Measurements from ENCODE around the gene CUZD1. TPM values are rescaled to one million over a fixed set of nuclear protein-coding genes. Genes with fewer than 3 reads are reported as not detected.
"Not testable (repeated sequence)": the region's sequence is repeated elsewhere in the genome, so short reads cannot be mapped to it uniquely, and the experiment has no call there.

The CUZD1 gene
- total RNA-seq: 0.51 TPM
- long read RNA-seq: 0 reads

- DNase-seq (ENCODE audit: low spot score): no peak
Measured at GRCh38 chr10:122845783-122846332, at the start of gene CUZD1. TSS of gene CUZD1 (minus strand) at chr10:122845857. CDS start at chr10:122845843, 14 bp downstream.

GRCh38 chr10:122894261-122894944 is 48.7 kb upstream of the CUZD1 start:
- no peak for DNase-seq (ENCODE audit: low spot score)

- no peak for DNase-seq (ENCODE audit: low spot score)
Measured at GRCh38 chr10:122884166-122884565, 38.5 kb upstream of the CUZD1 start.

- no peak for DNase-seq (ENCODE audit: low spot score)
Measured at GRCh38 chr10:122882766-122883165, 37.1 kb upstream of the CUZD1 start.

GRCh38 chr10:122879339-122880273 is 33.9 kb upstream of the CUZD1 start, which contains the start of gene FAM24B:
TSS of gene FAM24B (minus strand) at chr10:122879581. CDS start at chr10:122850515, 29,066 bp downstream.
- DNase-seq (ENCODE audit: low spot score): peak; percentile 96

- no peak for DNase-seq (ENCODE audit: low spot score)
Measured at GRCh38 chr10:122878799-122879338, 33.2 kb upstream of the CUZD1 start.

- no peak for DNase-seq (ENCODE audit: low spot score)
Measured at GRCh38 chr10:122877264-122877663, 31.6 kb upstream of the CUZD1 start.

- no peak for DNase-seq (ENCODE audit: low spot score)
Measured at GRCh38 chr10:122876467-122876855, 30.8 kb upstream of the CUZD1 start.

GRCh38 chr10:122875843-122876466 is 30.3 kb upstream of the CUZD1 start:
- DNase-seq (ENCODE audit: low spot score): no peak

GRCh38 chr10:122871947-122872346 is 26.3 kb upstream of the CUZD1 start:
- not testable (repeated sequence) for DNase-seq (ENCODE audit: low spot score)

- DNase-seq (ENCODE audit: low spot score): not testable (repeated sequence)
Measured at GRCh38 chr10:122868768-122869167, 23.1 kb upstream of the CUZD1 start.

GRCh38 chr10:122866757-122867482 is 21.3 kb upstream of the CUZD1 start:
- DNase-seq (ENCODE audit: low spot score): not testable (repeated sequence)

GRCh38 chr10:122864901-122865300 is 19.2 kb upstream of the CUZD1 start:
- DNase-seq (ENCODE audit: low spot score): no peak

GRCh38 chr10:122864194-122864592 is 18.5 kb upstream of the CUZD1 start:
- no peak for DNase-seq (ENCODE audit: low spot score)

- DNase-seq (ENCODE audit: low spot score): no peak
Measured at GRCh38 chr10:122863216-122864193, 17.8 kb upstream of the CUZD1 start.

- no peak for DNase-seq (ENCODE audit: low spot score)
Measured at GRCh38 chr10:122861711-122862161, 16.1 kb upstream of the CUZD1 start.

GRCh38 chr10:122859527-122859926 is 13.9 kb upstream of the CUZD1 start:
- no peak for DNase-seq (ENCODE audit: low spot score)

- DNase-seq (ENCODE audit: low spot score): not testable (repeated sequence)
Measured at GRCh38 chr10:122858042-122858441, 12.4 kb upstream of the CUZD1 start.

GRCh38 chr10:122856902-122857301 is 11.2 kb upstream of the CUZD1 start:
- no peak for DNase-seq (ENCODE audit: low spot score)
